Loucy (cell line): ENCODE results near the gene PID1.

Experiments used
- EZH2phosphoT487 ChIP-seq: fragments of 200-600 bp; IDR thresholded peaks from 2 replicates; pipeline ENCODE4 v1.6.1; 2018; ENCODE audit warnings: antibody characterized with exemption, mild to moderate bottlenecking, moderate library complexity, borderline replicate concordance
- TF ChIP-seq, protein P1 (sequence below): fragments of 200-600 bp; sonication (generic); conservative IDR thresholded peaks from 2 replicates; pipeline ENCODE4 v1.5.1; 2014; ENCODE audit warnings: mild to moderate bottlenecking, antibody characterized with exemption, low read length

DNA sequence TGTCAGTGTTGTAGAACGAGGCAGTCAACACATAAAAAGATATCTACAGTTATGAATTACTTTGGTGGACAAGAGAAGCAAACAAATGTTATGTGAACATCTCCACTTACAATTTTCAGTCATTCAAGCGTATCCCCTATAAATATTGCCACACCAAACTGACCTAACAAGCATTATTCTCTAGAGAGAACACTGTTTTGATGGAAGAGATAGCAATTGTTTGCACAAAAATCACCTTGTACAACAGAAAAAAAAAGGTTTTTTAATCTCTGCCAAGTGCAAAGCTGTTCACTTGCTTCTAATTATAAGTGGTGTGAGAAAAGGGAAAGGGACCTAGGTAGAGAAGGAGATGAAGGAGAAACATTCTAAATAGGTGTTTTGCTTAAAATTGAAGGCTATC lies 33.8 kb downstream of the PID1 start:
- TF ChIP-seq, protein P1, sequence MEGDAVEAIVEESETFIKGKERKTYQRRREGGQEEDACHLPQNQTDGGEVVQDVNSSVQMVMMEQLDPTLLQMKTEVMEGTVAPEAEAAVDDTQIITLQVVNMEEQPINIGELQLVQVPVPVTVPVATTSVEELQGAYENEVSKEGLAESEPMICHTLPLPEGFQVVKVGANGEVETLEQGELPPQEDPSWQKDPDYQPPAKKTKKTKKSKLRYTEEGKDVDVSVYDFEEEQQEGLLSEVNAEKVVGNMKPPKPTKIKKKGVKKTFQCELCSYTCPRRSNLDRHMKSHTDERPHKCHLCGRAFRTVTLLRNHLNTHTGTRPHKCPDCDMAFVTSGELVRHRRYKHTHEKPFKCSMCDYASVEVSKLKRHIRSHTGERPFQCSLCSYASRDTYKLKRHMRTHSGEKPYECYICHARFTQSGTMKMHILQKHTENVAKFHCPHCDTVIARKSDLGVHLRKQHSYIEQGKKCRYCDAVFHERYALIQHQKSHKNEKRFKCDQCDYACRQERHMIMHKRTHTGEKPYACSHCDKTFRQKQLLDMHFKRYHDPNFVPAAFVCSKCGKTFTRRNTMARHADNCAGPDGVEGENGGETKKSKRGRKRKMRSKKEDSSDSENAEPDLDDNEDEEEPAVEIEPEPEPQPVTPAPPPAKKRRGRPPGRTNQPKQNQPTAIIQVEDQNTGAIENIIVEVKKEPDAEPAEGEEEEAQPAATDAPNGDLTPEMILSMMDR = no peak
- TF ChIP-seq EZH2phosphoT487 = no peak
